ENCODE results near the gene METTL22.
A peak's percentile ranks its signal among the peaks of the same experiment; 100 is the strongest.
"Not testable (repeated sequence)": the region's sequence is repeated elsewhere in the genome, so short reads cannot be mapped to it uniquely, and the experiment has no call there.

Gene METTL22

GRCh38 chr16:8632675-8633182 is 11.2 kb downstream of the METTL22 start:
- DNase-seq = no peak

- no peak for DNase-seq
These were observed 13.7 kb downstream of the METTL22 start for GRCh38 chr16:8634991-8635736.

- DNase-seq = no peak
These were observed 18.2 kb downstream of the METTL22 start for GRCh38 chr16:8639694-8640093.

- DNase-seq = no peak
These were observed 20.2 kb downstream of the METTL22 start for GRCh38 chr16:8641671-8642070.

GRCh38 chr16:8642146-8642545 is 20.6 kb downstream of the METTL22 start:
- no peak for DNase-seq

- DNase-seq = peak; percentile 25
These were observed 23.0 kb downstream of the METTL22 start for GRCh38 chr16:8644211-8645140.

- no peak for DNase-seq
These were observed 23.6 kb downstream of the METTL22 start for GRCh38 chr16:8645141-8645521.

- DNase-seq = no peak
These were observed 24.3 kb downstream of the METTL22 start for GRCh38 chr16:8645831-8646230.

- no peak for DNase-seq
These were observed 25.0 kb downstream of the METTL22 start for GRCh38 chr16:8646326-8647053.

- no peak for DNase-seq
These were observed 26.3 kb downstream of the METTL22 start for GRCh38 chr16:8647721-8648318.

- no peak for DNase-seq
These were observed 27.4 kb downstream of the METTL22 start for GRCh38 chr16:8648877-8649276.

- DNase-seq = no peak
These were observed 28.5 kb downstream of the METTL22 start for GRCh38 chr16:8649829-8650554.

- not testable (repeated sequence) for DNase-seq
These were observed 30.5 kb downstream of the METTL22 start for GRCh38 chr16:8651958-8652357.

GRCh38 chr16:8655184-8655717 is 33.8 kb downstream of the METTL22 start:
- no peak for DNase-seq

GRCh38 chr16:8656376-8656775 is 34.9 kb downstream of the METTL22 start:
- no peak for DNase-seq

GRCh38 chr16:8660841-8661301 is 39.4 kb downstream of the METTL22 start:
- DNase-seq = peak; percentile 69

GRCh38 chr16:8661703-8662102 is 40.2 kb downstream of the METTL22 start:
- no peak for DNase-seq

GRCh38 chr16:8663192-8664089 is 41.9 kb downstream of the METTL22 start:
- no peak for DNase-seq

- no peak for DNase-seq
These were observed 44.0 kb downstream of the METTL22 start for GRCh38 chr16:8665529-8665928.

- no peak for DNase-seq
These were observed 46.0 kb downstream of the METTL22 start for GRCh38 chr16:8667492-8667891.
